SK-N-SH (cell line): ENCODE results near the gene PCMT1. TPM values are rescaled to one million over a fixed set of nuclear protein-coding genes. Genes with fewer than 3 reads are reported as not detected.

Source experiments
- CTCF ChIA-PET: fragments of 300-600, 350-600 bp; formaldehyde crosslinking; extraction: SDS; loops from one replicate; lab custom pipeline; 2021; lab: Yijun Ruan, JAX
- POLR2A ChIA-PET: fragments of 350-600 bp; sonication (Branson Sonifier 250); formaldehyde crosslinking; extraction: SDS; loops from one replicate; lab custom pipeline; 2020; ENCODE audit warnings: antibody characterized with exemption, inconsistent platforms; lab: Yijun Ruan, JAX
- DNase-seq: peaks from one replicate; pipeline ENCODE4 v3.0.0; 2012
- H2AFZ ChIP-seq: fragments of 200-600 bp; sonication (generic); 2 replicates; pipeline ENCODE4 v1.8.1; 2016; ENCODE audit warnings: antibody characterized with exemption, mild to moderate bottlenecking, low read depth
- H3F3A ChIP-seq: fragments of 200-600 bp; sonication (generic); replicated peaks from 2 replicates; pipeline ENCODE3; 2016; ENCODE audit warnings: antibody characterized with exemption, mild to moderate bottlenecking; ENCODE audit not compliant: insufficient read depth
- H3K27ac ChIP-seq, 2 experiments: fragments of 200-500 bp in 1 of 2; fragments of 200-600 bp in 1 of 2; sonication (Bioruptor generic) in 1 of 2; sonication (generic), shearing (Covaris generic) in 1 of 2; 2 replicates each; pipeline versions ENCODE4 v1.5.1 to v1.6.1; 2014 to 2016; ENCODE audit warnings: low read depth in 2 of 2, inconsistent platforms in 1 of 2, low read length in 1 of 2, mild to moderate bottlenecking in 1 of 2, mixed read lengths in 1 of 2
- H3K27me3 ChIP-seq: fragments of 200-600 bp; sonication (generic), shearing (Covaris generic); 2 replicates; pipeline ENCODE4 v1.6.1; 2016; ENCODE audit warnings: mixed run types; ENCODE audit not compliant: insufficient read depth
- H3K36me3 ChIP-seq, 2 experiments: fragments of 200-500 bp in 1 of 2; fragments of 200-600 bp in 1 of 2; sonication (Bioruptor generic) in 1 of 2; sonication (generic) in 1 of 2; replicated peaks in 1 of 2; 2 replicates each; pipeline versions ENCODE3 to v1.5.1; 2014 to 2016; ENCODE audit warnings: low read length in 1 of 2, mild to moderate bottlenecking in 1 of 2; ENCODE audit not compliant: insufficient read depth in 2 of 2, control insufficient read depth in 1 of 2
- H3K4me1 ChIP-seq, 2 experiments: fragments of 200-500 bp in 1 of 2; fragments of 200-600 bp in 1 of 2; sonication (Bioruptor generic) in 1 of 2; sonication (generic), shearing (Covaris generic) in 1 of 2; 2 replicates each; pipeline versions ENCODE4 v1.5.1 to v1.6.1; 2014 to 2016; ENCODE audit warnings: low read depth in 1 of 2, low read length in 1 of 2, mixed run types in 1 of 2; ENCODE audit not compliant: insufficient read depth in 2 of 2, control insufficient read depth in 1 of 2
- H3K4me2 ChIP-seq: fragments of 200-600 bp; sonication (generic), shearing (Covaris generic); 2 replicates; pipeline ENCODE4 v1.6.1; 2017; ENCODE audit warnings: mixed run types
- H3K4me3 ChIP-seq, 2 experiments: fragments of 200-500 bp in 1 of 2; fragments of 200-600 bp in 1 of 2; sonication (Bioruptor generic) in 1 of 2; sonication (generic), shearing (Covaris generic) in 1 of 2; 2 replicates each; pipeline versions ENCODE4 v1.5.1 to v1.8.1; 2014 to 2016; ENCODE audit warnings: low read depth in 2 of 2, inconsistent platforms in 1 of 2, low read length in 1 of 2, mild to moderate bottlenecking in 1 of 2, mixed read lengths in 1 of 2, moderate library complexity in 1 of 2
- H3K79me2 ChIP-seq: fragments of 200-600 bp; sonication (generic); 2 replicates; pipeline ENCODE4 v1.8.1; 2017; ENCODE audit warnings: mild to moderate bottlenecking; ENCODE audit not compliant: insufficient read depth
- H3K9ac ChIP-seq: fragments of 200-600 bp; sonication (generic); 2 replicates; pipeline ENCODE4 v1.6.1; 2017; ENCODE audit warnings: mixed run types
- H3K9me2 ChIP-seq: fragments of 200-600 bp; sonication (generic); 2 replicates; pipeline ENCODE4 v1.6.1; 2017; ENCODE audit warnings: mixed run types
- H3K9me3 ChIP-seq: fragments of 200-600 bp; sonication (generic); 2 replicates; pipeline ENCODE4 v1.6.1; 2017; ENCODE audit warnings: mixed run types, mild to moderate bottlenecking, moderate library complexity
- H4K20me1 ChIP-seq: fragments of 200-600 bp; sonication (generic); 2 replicates; pipeline ENCODE4 v1.6.1; 2017; ENCODE audit warnings: mild to moderate bottlenecking, mixed run types; ENCODE audit not compliant: insufficient read depth
- EZH2phosphoT487 ChIP-seq: fragments of 200-600 bp; sonication (generic); IDR thresholded peaks from 2 replicates; pipeline ENCODE4 v1.6.1; 2017; ENCODE audit warnings: low read depth, mixed run types, mild to moderate bottlenecking, antibody characterized with exemption, moderate library complexity, borderline replicate concordance
- FOSL2 ChIP-seq: IDR thresholded peaks from 2 replicates; pipeline ENCODE4 v1.4.0; 2012; ENCODE audit warnings: low read depth, mild to moderate bottlenecking, moderate library complexity, borderline replicate concordance
- GATA2 ChIP-seq: sonication (generic); formaldehyde crosslinking; IDR thresholded peaks from 2 replicates; pipeline ENCODE4 v1.5.0; 2020; ENCODE audit warnings: mild to moderate bottlenecking, missing genetic modification reagents
- IRF3 ChIP-seq: fragments of 150-350 bp; IDR thresholded peaks from 2 replicates; pipeline ENCODE4 v1.6.1; 2016; ENCODE audit warnings: mild to moderate bottlenecking, low read depth, low read length
- JUND ChIP-seq: IDR thresholded peaks from 2 replicates; pipeline ENCODE4 v1.4.0; 2012
- MXI1 ChIP-seq: IDR thresholded peaks from 2 replicates; pipeline ENCODE4 v1.6.1; 2012; ENCODE audit warnings: mild to moderate bottlenecking, low read depth, low read length, improper control_type of control experiment
- NRF1 ChIP-seq: IDR thresholded peaks from 2 replicates; pipeline ENCODE4 v1.6.1; 2012; ENCODE audit warnings: low read depth, mild to moderate bottlenecking, low read length
- PBX3 ChIP-seq: IDR thresholded peaks from 2 replicates; pipeline ENCODE4; 2012
- RAD21 ChIP-seq: IDR thresholded peaks from 2 replicates; pipeline ENCODE4 v1.6.1; 2012; ENCODE audit warnings: mild to moderate bottlenecking, low read length
- SIN3A ChIP-seq: IDR thresholded peaks from 2 replicates; pipeline ENCODE4 v1.6.1; 2012; ENCODE audit warnings: low read depth, mild to moderate bottlenecking, low read length, moderate library complexity, borderline replicate concordance
- SMC3 ChIP-seq: IDR thresholded peaks from 2 replicates; pipeline ENCODE4 v1.6.1; 2012; ENCODE audit warnings: low read depth, low read length, improper control_type of control experiment
- TEAD4 ChIP-seq: IDR thresholded peaks from 2 replicates; pipeline ENCODE4 v1.4.0; 2012; ENCODE audit warnings: mild to moderate bottlenecking, borderline replicate concordance; ENCODE audit not compliant: insufficient read depth
- USF1 ChIP-seq: IDR thresholded peaks from 2 replicates; pipeline ENCODE4 v1.4.0; 2012; ENCODE audit warnings: low read depth, borderline replicate concordance
- WGBS: methylation state at CpG from one replicate; pipeline ENCODE4 v1.1.6; 2017; ENCODE audit warnings: low lambda C conversion rate; 5-methylcytosine and 5-hydroxymethylcytosine counted together
- polyA plus RNA-seq, 3 experiments: library from polyadenylated mRNA; depleted of rRNA; stranded (reverse); fragments of >200 nt; gene quantifications; 2 replicates each; pipeline ENCODE4 v1.2.3, GENCODE V29; 2012
- TF ChIP-seq, protein P1 (sequence below): IDR thresholded peaks from 2 replicates; pipeline ENCODE4 v1.4.0; 2012; ENCODE audit warnings: low read depth
- TF ChIP-seq, protein P2 (sequence below): fragments of 150-350 bp; IDR thresholded peaks from 2 replicates; pipeline ENCODE4 v1.6.1; 2017; ENCODE audit warnings: antibody characterized with exemption, low read length, low read depth, borderline replicate concordance
- TF ChIP-seq, protein P3 (sequence below): fragments of 200-600 bp; sonication (generic); IDR thresholded peaks from 2 replicates; pipeline ENCODE4 v1.6.1; 2017; ENCODE audit warnings: antibody characterized with exemption, mild to moderate bottlenecking, moderate library complexity

Gene PCMT1
- polyA plus RNA-seq, 1 of the 3 experiments (the other 2 are of a cell fraction), result 190 TPM

DNA sequence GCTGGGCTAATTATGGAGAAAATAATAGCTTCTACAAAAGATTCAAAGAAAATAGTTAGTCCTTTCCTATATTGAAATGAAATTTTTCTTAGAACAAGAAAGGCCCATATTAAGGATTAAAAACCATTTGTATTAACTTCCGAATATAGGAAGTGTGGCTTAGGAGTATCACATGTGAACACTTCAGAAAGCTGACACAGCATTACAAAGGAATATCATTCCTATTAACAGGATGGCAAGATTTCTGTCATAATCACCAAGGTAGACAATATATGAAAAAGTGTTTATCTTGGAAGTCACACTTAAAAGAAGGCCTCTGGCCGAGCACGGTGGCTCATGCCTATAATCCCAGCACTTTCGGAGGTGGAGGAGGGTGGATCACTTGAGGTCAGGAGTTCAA lies 26.3 kb upstream of the PCMT1 start:
- no peaks in the 10 kb centered on the region for H4K20me1 ChIP-seq
- ChIA-PET CTCF (interaction anchor here (0.6 to 2.7 kb wide), 11 partner anchors 15 to 191 kb away, joined by 3 to 12 read pairs (median 3); partner anchors contain the start of gene NUP43), POLR2A (interaction anchor here (0.7 kb wide), 1 partner anchor 72 kb away, joined by 3 read pairs; no protein-coding TSS in a partner anchor)
- peaks cover 8% of the 10 kb centered on the region; the same call in 1 of the 2 replicates for H3K79me2 ChIP-seq
- 97% methylated on average over 4 of the region's 4 CpGs for WGBS
- peaks cover 13 to 28% of the 10 kb centered on the region in 2 experiments for H3K36me3 ChIP-seq
- no peak overlapping the region for H3K27ac ChIP-seq
- H3K27me3 ChIP-seq, result no peaks in the 10 kb centered on the region
- TF ChIP-seq IRF3 (no peak), PBX3 (no peak), FOSL2 (no peak), SIN3A (no peak), TEAD4 (no peak)
- TF ChIP-seq, protein P1, sequence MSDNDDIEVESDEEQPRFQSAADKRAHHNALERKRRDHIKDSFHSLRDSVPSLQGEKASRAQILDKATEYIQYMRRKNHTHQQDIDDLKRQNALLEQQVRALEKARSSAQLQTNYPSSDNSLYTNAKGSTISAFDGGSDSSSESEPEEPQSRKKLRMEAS, result no peak
- TF ChIP-seq, protein P2, sequence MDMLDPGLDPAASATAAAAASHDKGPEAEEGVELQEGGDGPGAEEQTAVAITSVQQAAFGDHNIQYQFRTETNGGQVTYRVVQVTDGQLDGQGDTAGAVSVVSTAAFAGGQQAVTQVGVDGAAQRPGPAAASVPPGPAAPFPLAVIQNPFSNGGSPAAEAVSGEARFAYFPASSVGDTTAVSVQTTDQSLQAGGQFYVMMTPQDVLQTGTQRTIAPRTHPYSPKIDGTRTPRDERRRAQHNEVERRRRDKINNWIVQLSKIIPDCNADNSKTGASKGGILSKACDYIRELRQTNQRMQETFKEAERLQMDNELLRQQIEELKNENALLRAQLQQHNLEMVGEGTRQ, result no peak
- H3K9ac ChIP-seq, result no peak overlapping the region
- H3K4me3 ChIP-seq, result no peak overlapping the region
- DNase-seq, result no peak
- H3F3A ChIP-seq, result peaks cover 19% of the 10 kb centered on the region
- no peaks in the 10 kb centered on the region for H3K9me2 ChIP-seq
- H3K4me2 ChIP-seq, result no peak overlapping the region
- no peak overlapping the region for H2AFZ ChIP-seq
- no peaks in the 10 kb centered on the region for H3K9me3 ChIP-seq
- H3K4me1 ChIP-seq, result no peaks in the 10 kb centered on the region

GRCh38 chr6:149723771-149724417 lies 25.6 kb upstream of the PCMT1 start:
- Histone ChIP-seq H3K4me1 (no peaks in the 10 kb centered on the region), H2AFZ (no peak overlapping the region), H3K4me3 (peak overlapping the region in 1 of 2 experiments; percentile 51; a peak in 1 of 4 replicates), H3K9me2 (no peaks in the 10 kb centered on the region), H4K20me1 (no peaks in the 10 kb centered on the region), H3F3A (peaks cover 16% of the 10 kb centered on the region), H3K27me3 (no peaks in the 10 kb centered on the region), H3K9ac (no peak overlapping the region), H3K36me3 (peaks cover 17 to 28% of the 10 kb centered on the region in 2 experiments), H3K27ac (no peak overlapping the region), H3K79me2 (peaks cover 1% of the 10 kb centered on the region; the same call in 1 of the 2 replicates), H3K4me2 (no peak overlapping the region), H3K9me3 (no peaks in the 10 kb centered on the region)
- peak; percentile 53 for DNase-seq
- no peak for TF ChIP-seq TEAD4
- no peak for TF ChIP-seq FOSL2
- no peak for TF ChIP-seq GATA2 (CRISPR knock-in tag)
- peak; percentile 70 for TF ChIP-seq RAD21
- TF ChIP-seq, protein P3, sequence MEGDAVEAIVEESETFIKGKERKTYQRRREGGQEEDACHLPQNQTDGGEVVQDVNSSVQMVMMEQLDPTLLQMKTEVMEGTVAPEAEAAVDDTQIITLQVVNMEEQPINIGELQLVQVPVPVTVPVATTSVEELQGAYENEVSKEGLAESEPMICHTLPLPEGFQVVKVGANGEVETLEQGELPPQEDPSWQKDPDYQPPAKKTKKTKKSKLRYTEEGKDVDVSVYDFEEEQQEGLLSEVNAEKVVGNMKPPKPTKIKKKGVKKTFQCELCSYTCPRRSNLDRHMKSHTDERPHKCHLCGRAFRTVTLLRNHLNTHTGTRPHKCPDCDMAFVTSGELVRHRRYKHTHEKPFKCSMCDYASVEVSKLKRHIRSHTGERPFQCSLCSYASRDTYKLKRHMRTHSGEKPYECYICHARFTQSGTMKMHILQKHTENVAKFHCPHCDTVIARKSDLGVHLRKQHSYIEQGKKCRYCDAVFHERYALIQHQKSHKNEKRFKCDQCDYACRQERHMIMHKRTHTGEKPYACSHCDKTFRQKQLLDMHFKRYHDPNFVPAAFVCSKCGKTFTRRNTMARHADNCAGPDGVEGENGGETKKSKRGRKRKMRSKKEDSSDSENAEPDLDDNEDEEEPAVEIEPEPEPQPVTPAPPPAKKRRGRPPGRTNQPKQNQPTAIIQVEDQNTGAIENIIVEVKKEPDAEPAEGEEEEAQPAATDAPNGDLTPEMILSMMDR, result peak; percentile 78
- TF ChIP-seq USF1, result no peak
- peak; percentile 48 for TF ChIP-seq SMC3
- TF ChIP-seq, protein P1, result no peak
- no peak for TF ChIP-seq MXI1
- no peak for TF ChIP-seq PBX3
- no peak for TF ChIP-seq JUND
- no peak for TF ChIP-seq NRF1
- no peak for TF ChIP-seq EZH2phosphoT487
- CTCF ChIA-PET, result interaction anchor here (0.6 to 2.7 kb wide), 14 partner anchors 9 to 191 kb away, joined by 3 to 12 read pairs (median 3); partner anchors contain the start of gene NUP43
- POLR2A ChIA-PET, result interaction anchor here (0.7 kb wide), 1 partner anchor 73 kb away, joined by 3 read pairs; no protein-coding TSS in a partner anchor
- 77% methylated on average over 10 of the region's 10 CpGs for WGBS
